Fibroblast of mammary gland (primary cell): ENCODE measurements around the gene NEURL4.
A peak's percentile ranks its signal among the peaks of the same experiment; 100 is the strongest.

Experiments used
- DNase-seq: peaks from one replicate; pipeline ENCODE4 v3.0.0-alpha.2; 2010; ENCODE audit warnings: low read depth
- H3K4me3 ChIP-seq: 2 replicates; pipeline ENCODE4 v1.5.1; 2011; ENCODE audit warnings: low read depth, mild to moderate bottlenecking, low read length, moderate library complexity; ENCODE audit not compliant: control insufficient read depth
- TF ChIP-seq, protein P1 (sequence below): conservative IDR thresholded peaks from 2 replicates; pipeline ENCODE4 v1.5.1; 2011; ENCODE audit warnings: low read depth, low read length, inconsistent platforms; ENCODE audit not compliant: control insufficient read depth, insufficient read depth

The NEURL4 gene

DNA sequence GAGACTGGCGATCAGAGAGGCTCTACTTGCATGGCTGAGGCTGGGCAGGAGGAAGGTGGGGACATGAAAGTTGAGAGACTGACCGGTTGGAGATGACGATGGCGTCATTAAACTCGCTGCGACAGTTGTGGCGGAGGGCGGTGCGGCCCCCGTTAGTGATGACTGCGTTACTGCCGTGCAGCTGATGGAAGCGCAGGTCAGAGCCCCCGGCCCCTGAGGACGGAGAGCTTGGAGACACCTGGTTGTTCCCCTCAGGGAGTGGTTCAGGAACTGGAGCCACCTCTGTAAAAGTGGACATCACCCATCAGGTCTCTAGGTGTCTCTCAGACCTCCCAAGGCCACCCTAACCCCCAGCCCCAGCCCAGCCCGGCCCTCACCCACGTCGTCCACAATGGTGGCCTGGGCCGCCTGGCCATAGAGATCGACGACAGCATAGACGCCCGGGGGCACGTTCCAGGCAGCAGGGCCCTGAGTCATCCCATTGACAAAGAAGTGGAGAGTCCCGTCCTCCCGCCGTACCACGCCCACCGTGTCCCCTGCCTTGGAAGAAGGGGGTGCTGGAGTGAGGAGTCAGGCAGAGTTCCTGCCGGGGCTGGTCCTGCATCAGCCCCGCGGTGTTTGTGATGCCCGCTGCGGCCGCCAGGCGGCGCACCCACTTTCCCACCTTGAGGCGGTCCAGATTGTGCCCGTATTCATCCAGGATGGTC is 5.3 kb downstream of the NEURL4 start:
- no peak overlapping the region for H3K4me3 ChIP-seq

DNA sequence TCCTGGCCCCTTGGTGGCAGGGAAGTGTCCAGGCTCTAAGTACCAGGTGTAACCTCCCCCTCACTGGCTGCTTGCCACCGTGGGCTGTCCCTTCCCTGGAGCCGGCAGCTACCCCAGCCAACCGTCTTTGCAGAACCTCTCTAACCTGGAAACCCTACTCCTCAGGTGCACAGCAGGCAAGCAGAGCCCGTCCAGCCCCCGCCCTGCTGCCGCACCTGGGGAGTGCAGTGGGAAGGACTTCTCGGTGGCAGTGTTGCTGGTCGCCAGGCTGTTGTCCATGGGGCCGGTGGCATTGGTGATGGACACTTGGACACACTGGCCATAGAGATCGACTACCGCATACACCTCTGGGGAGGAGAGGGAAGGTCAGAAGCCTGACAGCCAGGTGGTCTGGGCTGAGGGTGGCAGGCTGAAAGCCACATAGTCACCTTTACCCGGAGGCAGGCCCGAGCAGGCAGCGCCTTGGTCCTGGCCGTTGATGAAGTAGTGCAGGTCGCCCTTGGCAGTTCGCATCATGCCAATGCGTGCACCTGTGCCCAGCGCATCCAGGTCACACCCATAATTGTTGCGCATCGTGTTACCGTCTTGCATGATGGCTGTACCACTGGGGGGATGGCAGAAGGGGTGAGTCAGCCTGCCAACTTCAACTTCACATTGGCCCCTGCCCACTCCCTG is 6.5 kb downstream of the NEURL4 start:
- TF ChIP-seq, protein P1, sequence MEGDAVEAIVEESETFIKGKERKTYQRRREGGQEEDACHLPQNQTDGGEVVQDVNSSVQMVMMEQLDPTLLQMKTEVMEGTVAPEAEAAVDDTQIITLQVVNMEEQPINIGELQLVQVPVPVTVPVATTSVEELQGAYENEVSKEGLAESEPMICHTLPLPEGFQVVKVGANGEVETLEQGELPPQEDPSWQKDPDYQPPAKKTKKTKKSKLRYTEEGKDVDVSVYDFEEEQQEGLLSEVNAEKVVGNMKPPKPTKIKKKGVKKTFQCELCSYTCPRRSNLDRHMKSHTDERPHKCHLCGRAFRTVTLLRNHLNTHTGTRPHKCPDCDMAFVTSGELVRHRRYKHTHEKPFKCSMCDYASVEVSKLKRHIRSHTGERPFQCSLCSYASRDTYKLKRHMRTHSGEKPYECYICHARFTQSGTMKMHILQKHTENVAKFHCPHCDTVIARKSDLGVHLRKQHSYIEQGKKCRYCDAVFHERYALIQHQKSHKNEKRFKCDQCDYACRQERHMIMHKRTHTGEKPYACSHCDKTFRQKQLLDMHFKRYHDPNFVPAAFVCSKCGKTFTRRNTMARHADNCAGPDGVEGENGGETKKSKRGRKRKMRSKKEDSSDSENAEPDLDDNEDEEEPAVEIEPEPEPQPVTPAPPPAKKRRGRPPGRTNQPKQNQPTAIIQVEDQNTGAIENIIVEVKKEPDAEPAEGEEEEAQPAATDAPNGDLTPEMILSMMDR, result no peak
- no peak overlapping the region for H3K4me3 ChIP-seq

More for the DNA sequence above, 5.3 kb downstream of the NEURL4 start:
- peak; percentile 50 for DNase-seq
- TF ChIP-seq, protein P1, result peak; percentile 80

DNA sequence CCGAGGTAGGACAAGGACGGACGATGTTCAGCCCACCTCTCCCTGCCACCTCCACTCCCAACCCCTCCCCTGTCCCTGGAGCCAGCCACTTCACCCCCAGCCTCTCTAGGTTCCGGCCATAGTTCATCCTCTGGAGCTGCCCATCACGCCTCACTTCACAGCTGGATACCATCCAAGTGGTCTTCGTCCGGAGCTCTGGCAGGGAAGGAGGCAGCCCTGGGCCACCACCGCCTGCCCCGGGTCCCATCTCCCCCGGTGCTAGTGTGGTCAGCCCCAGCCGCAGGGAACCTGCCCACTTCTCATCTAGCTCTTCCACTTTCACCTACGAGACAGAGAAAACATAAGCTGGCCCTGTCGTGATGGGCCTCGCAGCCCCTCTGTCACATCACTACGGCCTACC is 7.7 kb downstream of the NEURL4 start:
- TF ChIP-seq, protein P1, result no peak
- no peak for DNase-seq
- no peak overlapping the region for H3K4me3 ChIP-seq

More for the DNA sequence above, 6.5 kb downstream of the NEURL4 start:
- no peak for DNase-seq

DNA sequence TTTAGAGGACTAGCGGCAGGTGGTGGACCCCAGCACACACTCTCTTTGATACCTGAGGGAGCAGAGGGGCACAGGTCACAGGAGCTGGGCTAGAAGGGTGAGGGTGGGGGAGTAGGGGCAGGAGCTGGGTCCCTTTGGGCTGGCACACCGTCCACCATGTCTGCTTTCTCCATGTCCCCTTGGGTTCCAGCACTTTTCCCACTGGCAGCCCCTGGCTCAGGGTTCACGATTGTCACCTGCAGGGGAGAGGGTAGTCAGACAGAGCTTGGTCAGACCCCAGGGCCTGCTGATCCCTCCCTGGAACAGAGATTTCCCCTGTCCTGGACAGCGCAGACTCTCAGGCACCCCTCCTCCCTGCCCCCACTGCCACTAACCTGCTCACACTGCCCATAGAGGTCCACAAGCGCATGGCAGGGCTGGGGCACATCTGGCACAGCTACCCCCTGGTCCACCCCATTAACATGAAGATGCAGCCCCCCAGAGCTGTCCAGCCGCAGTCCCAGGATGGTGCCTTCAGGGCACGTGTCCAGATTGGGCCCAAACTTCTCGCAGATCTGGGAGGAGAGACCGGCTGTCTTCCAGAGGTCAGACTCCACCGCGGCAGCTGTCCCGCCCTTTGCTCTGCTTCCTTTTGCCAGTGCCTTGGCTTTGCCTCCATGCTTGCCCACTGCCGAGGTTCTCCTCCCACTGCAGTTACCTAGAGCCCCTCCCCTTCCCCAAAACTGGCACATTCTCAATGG is 10.8 kb downstream of the NEURL4 start:
- no peak overlapping the region for H3K4me3 ChIP-seq
- TF ChIP-seq, protein P1, result no peak
- DNase-seq, result no peak

DNA sequence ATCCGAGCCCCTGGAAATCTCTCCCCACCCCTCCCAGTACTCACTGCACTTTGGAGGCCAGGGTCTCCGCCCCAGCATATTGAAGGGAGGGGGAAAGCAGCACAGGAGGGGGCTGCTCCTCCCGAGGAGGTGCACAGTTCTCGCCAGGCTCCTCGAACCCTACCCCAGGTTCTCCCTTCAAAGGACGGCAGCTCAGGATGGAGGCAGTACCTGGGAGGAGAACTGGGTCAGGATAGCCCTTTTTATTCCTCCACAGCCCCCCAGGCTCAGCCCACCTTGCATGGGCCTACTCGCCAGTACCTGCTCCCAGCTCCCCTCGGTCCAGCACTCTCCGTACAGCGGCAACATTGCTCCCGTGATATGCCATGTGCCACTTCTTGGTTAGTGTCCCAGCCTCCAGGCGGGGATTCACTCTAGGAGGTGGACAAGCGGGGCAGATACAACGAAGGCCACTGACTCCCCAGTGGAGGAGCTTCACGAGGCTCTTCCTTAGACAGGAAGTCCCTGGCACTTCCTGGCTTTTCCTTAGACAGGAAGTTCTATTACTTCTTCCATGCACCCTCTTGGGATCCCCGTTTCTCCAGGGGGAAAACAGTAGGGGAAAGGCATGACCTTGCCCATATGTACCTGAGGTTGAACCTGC is 11.9 kb downstream of the NEURL4 start:
- H3K4me3 ChIP-seq, result no peak overlapping the region
- TF ChIP-seq, protein P1, result no peak
- no peak for DNase-seq

DNA sequence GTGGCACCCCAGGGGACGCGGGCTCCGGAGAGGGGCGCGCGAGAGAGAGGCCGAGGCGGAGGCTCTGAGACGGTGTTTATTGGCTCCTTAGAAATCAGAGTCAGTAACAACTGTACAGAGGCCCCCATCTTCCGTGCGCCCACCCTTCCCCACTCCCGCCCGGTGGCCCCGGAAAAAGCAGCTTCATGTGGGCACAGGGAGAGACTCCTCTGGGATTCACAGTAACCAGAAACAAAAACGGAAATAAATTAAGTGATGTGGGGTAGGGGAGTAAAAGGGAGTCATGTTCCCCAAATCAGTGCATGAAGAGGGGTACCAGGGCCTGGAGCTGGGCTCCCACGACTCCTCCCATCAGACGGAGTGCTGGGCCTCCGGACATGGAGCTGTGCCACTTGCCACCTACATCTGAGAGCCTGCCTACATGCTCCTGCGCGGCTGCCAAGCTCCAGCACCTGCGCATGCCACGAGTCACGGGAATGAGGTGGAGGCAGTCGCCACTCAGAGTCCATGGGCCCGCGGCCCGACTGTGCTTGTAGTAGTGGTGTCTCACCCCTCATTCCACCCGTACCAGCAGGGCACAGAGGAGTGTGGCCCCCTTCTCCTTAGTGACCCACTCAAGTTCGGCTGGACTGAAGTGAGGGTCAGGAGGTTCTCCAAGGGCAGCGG is 13.4 kb downstream of the NEURL4 start:
- peak overlapping the region; percentile 70 for H3K4me3 ChIP-seq
- TF ChIP-seq, protein P1, result no peak
- no peak for DNase-seq
